GM10266 (cell line): ENCODE data around the gene EPM2A.
"Not testable (repeated sequence)": the region's sequence is repeated elsewhere in the genome, so short reads cannot be mapped to it uniquely, and the experiment has no call there.

Experiments
- DNase-seq: peaks from one replicate; pipeline ENCODE4 v3.0.0; 2012; ENCODE audit errors: extremely low spot score
- CTCF ChIP-seq: IDR thresholded peaks from 2 replicates; pipeline ENCODE4 v1.5.1; 2012; ENCODE audit warnings: mild to moderate bottlenecking, low read depth; ENCODE audit not compliant: control insufficient read depth, insufficient read depth; ENCODE audit errors: missing control alignments

Gene EPM2A

GRCh38 chr6:145704143-145704781 is 31.1 kb downstream of the EPM2A start:
- peak; percentile 31 for TF ChIP-seq CTCF
- DNase-seq, result peak; percentile 7

GRCh38 chr6:145699462-145699861 is 35.9 kb downstream of the EPM2A start:
- TF ChIP-seq CTCF, result no peak
- no peak for DNase-seq

GRCh38 chr6:145697401-145697800 is 37.9 kb downstream of the EPM2A start:
- DNase-seq, result not testable (repeated sequence)

- DNase-seq, result no peak
- no peak for TF ChIP-seq CTCF
Observed at GRCh38 chr6:145694083-145694737, 41.1 kb downstream of the EPM2A start.

GRCh38 chr6:145690969-145691368 is 44.4 kb downstream of the EPM2A start:
- no peak for TF ChIP-seq CTCF
- DNase-seq, result no peak

GRCh38 chr6:145689529-145689928 is 45.8 kb downstream of the EPM2A start:
- TF ChIP-seq CTCF, result no peak
- no peak for DNase-seq

GRCh38 chr6:145688493-145688905 is 46.8 kb downstream of the EPM2A start:
- no peak for DNase-seq
- no peak for TF ChIP-seq CTCF

- TF ChIP-seq CTCF, result no peak
Observed at GRCh38 chr6:145685932-145686331, 49.4 kb downstream of the EPM2A start.

More at GRCh38 chr6:145685932-145686331, 49.4 kb downstream of the EPM2A start:
- DNase-seq, result no peak
